A673 (cell line): Measurements from ENCODE around the gene MPHOSPH9. TPM values are rescaled to one million over a fixed set of nuclear protein-coding genes. Genes with fewer than 3 reads are reported as not detected.

Source experiments
- BruUV-seq: library from RNA; stranded (reverse); fragments of 400-500 nt; replicated peaks from 2 replicates; lab custom pipeline; 2021; lab: Mats Ljungman, UMichigan
- CTCF ChIA-PET: fragments of 300-600 bp; sonication (Branson Sonifier 250); formaldehyde crosslinking; loops from one replicate; lab custom pipeline; 2022; ENCODE audit warnings: antibody characterized with exemption; lab: Charles Lee
- POLR2A ChIA-PET: fragments of 300-600 bp; sonication (Branson Sonifier 250); formaldehyde crosslinking; loops from one replicate; lab custom pipeline; 2022; ENCODE audit warnings: antibody characterized with exemption; ENCODE audit not compliant: low non-redundant PET; lab: Charles Lee
- DNase-seq: peaks from one replicate; pipeline ENCODE4 v3.0.0-alpha.2; 2015; ENCODE audit warnings: low spot score
- H3K27ac ChIP-seq: fragments of 200-600 bp; sonication (generic); 2 replicates; pipeline ENCODE4 v1.5.1; 2016; ENCODE audit warnings: mixed run types, low read depth, mild to moderate bottlenecking, mixed read lengths, antibody characterized with exemption, low read length; ENCODE audit not compliant: poor library complexity, severe bottlenecking
- H3K27me3 ChIP-seq: fragments of 200-600 bp; sonication (generic); replicated peaks from 2 replicates; pipeline ENCODE4 v1.6.1; 2017; ENCODE audit warnings: mixed run types, low read depth, mild to moderate bottlenecking, mixed read lengths, antibody characterized with exemption, low read length; ENCODE audit not compliant: insufficient read depth, poor library complexity
- H3K36me3 ChIP-seq: fragments of 200-600 bp; sonication (generic); 2 replicates; pipeline ENCODE4 v1.6.1; 2016; ENCODE audit warnings: mixed run types, mild to moderate bottlenecking, mixed read lengths, antibody characterized with exemption, low read length; ENCODE audit not compliant: insufficient read depth, poor library complexity, severe bottlenecking
- H3K4me1 ChIP-seq: fragments of 200-600 bp; sonication (generic); 2 replicates; pipeline ENCODE4 v1.6.1; 2017; ENCODE audit warnings: mixed run types, mild to moderate bottlenecking, mixed read lengths, antibody characterized with exemption, low read length; ENCODE audit not compliant: insufficient read depth, poor library complexity, severe bottlenecking
- H3K4me3 ChIP-seq: fragments of 200-600 bp; sonication (generic); 2 replicates; pipeline ENCODE4 v1.5.1; 2016; ENCODE audit warnings: low read depth, mixed run types, mild to moderate bottlenecking, mixed read lengths, low read length; ENCODE audit not compliant: poor library complexity, severe bottlenecking
- H3K9me3 ChIP-seq: fragments of 200-600 bp; sonication (generic); 2 replicates; pipeline ENCODE4 v1.6.1; 2016; ENCODE audit warnings: mixed run types, low read depth, mild to moderate bottlenecking, mixed read lengths, antibody characterized with exemption, low read length; ENCODE audit not compliant: poor library complexity, severe bottlenecking
- EZH2 ChIP-seq: fragments of 200-600 bp; sonication (generic); IDR thresholded peaks from 2 replicates; pipeline ENCODE4 v1.6.1; 2017; ENCODE audit warnings: borderline replicate concordance, low read depth, mild to moderate bottlenecking, mixed read lengths, antibody characterized with exemption, low read length; ENCODE audit not compliant: poor library complexity, severe bottlenecking
- intact Hi-C: fragments of 100-400 bp; cut with micrococcal nuclease; formaldehyde crosslinking; loops from one replicate; pipeline ENCODE4 v1.10.0; 2022; ENCODE audit not compliant: unreplicated experiment
- total RNA-seq: library from RNA; stranded (reverse); gene quantifications from 2 replicates; pipeline ENCODE4 v1.2.3, GENCODE V29; 2021
- TF ChIP-seq, protein P1 (sequence below): fragments of 300-800, 200-600 bp; sonication (generic); conservative IDR thresholded peaks from 2 replicates; pipeline ENCODE4 v1.5.1; 2017; ENCODE audit warnings: low read depth, mild to moderate bottlenecking, antibody characterized with exemption, low read length, moderate library complexity, mixed read lengths

MPHOSPH9 gene
- total RNA-seq, 1 experiment from 2014 or later = 80.8 TPM

DNA sequence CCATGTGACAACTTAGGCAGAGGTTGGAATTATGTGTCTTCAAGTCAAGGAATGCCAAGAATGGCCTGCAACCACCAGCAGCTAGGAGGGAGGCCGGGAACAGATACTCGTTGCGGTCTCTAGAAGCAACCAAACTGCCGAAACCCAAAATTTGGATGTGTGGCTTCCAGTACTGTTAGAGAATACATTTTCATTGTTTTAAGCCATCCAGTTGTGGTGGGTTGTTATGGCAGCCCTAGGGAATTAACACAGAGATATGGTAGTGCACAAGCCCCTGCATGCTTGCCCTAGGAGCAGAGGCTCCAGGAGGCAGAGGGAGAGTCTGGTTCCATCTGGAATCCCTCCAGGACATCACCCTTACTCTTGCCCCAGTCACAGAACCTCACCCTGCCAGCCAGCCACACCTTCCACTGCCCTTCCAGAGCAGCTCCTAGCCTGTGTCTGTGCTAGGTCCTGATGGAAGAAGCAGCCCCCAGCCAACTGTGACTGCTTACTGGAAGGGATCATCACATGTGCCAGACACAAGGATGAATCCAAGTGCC lies 101.6 kb downstream of the MPHOSPH9 start:
- H3K27ac ChIP-seq = no peak overlapping the region
- POLR2A ChIA-PET = no interaction called here

DNA sequence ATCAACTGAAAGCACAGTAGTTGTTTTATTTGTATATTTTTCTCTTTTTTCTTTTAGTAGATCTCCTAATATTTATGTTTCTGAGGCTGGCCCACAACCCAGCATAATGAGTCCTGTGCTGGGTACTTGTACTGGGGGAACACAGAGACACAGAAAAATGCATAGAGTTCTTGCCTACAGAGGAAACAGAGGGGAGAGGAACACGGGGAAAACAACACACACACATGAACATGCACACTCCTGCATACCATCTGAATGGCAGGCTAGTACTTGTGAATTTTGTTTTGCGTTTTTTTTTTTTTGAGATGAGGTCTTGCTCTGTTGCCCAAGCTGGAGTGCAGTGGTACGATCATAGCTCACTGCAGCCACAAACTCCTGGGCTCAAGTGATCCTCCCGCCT lies 103.3 kb downstream of the MPHOSPH9 start:
- POLR2A ChIA-PET = no interaction called here

More for the DNA sequence above, 101.6 kb downstream of the MPHOSPH9 start:
- H3K36me3 ChIP-seq = no peaks in the 10 kb centered on the region
- peaks cover 2% of the 10 kb centered on the region for H3K4me1 ChIP-seq
- no peak for TF ChIP-seq EZH2
- TF ChIP-seq, protein P1, sequence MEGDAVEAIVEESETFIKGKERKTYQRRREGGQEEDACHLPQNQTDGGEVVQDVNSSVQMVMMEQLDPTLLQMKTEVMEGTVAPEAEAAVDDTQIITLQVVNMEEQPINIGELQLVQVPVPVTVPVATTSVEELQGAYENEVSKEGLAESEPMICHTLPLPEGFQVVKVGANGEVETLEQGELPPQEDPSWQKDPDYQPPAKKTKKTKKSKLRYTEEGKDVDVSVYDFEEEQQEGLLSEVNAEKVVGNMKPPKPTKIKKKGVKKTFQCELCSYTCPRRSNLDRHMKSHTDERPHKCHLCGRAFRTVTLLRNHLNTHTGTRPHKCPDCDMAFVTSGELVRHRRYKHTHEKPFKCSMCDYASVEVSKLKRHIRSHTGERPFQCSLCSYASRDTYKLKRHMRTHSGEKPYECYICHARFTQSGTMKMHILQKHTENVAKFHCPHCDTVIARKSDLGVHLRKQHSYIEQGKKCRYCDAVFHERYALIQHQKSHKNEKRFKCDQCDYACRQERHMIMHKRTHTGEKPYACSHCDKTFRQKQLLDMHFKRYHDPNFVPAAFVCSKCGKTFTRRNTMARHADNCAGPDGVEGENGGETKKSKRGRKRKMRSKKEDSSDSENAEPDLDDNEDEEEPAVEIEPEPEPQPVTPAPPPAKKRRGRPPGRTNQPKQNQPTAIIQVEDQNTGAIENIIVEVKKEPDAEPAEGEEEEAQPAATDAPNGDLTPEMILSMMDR = no peak
- H3K9me3 ChIP-seq = no peaks in the 10 kb centered on the region
- H3K27me3 ChIP-seq = no peaks in the 10 kb centered on the region
- intact Hi-C loops = no loop called here
- no peak for DNase-seq
- BruUV-seq = no TSS peak
- H3K4me3 ChIP-seq = no peak overlapping the region
- CTCF ChIA-PET = no interaction called here

DNA sequence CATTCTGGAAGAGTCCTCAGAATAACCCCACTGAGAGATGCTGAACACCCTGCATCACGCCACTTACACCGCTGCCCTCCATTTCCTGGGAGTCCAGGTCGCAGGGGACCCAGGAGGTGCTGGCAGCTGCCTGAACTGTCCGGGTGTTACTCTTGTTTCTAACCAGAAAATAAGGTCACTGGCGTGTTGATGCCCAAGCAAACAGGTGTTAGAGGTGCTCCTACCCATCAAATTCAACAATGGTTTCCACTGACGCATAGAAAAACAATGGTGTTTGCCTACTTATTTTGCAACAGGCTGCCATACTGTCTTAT lies 105.8 kb downstream of the MPHOSPH9 start:
- ChIA-PET CTCF (no interaction called here), POLR2A (no interaction called here)
- no TSS peak for BruUV-seq
- no peak overlapping the region for H3K4me3 ChIP-seq
- no peaks in the 10 kb centered on the region for H3K36me3 ChIP-seq
- intact Hi-C loops = no loop called here
- no peak for DNase-seq
- H3K27ac ChIP-seq = no peak overlapping the region
- no peaks in the 10 kb centered on the region for H3K27me3 ChIP-seq
- no peaks in the 10 kb centered on the region for H3K9me3 ChIP-seq
- TF ChIP-seq, protein P1 = no peak
- no peak for TF ChIP-seq EZH2
- peaks cover 5% of the 10 kb centered on the region for H3K4me1 ChIP-seq

More for the DNA sequence above, 103.3 kb downstream of the MPHOSPH9 start:
- DNase-seq = no peak
- CTCF ChIA-PET = no interaction called here
- Histone ChIP-seq H3K36me3 (no peaks in the 10 kb centered on the region), H3K27ac (no peak overlapping the region), H3K9me3 (no peaks in the 10 kb centered on the region), H3K4me3 (no peak overlapping the region), H3K27me3 (no peaks in the 10 kb centered on the region), H3K4me1 (peaks cover 5% of the 10 kb centered on the region)
- TF ChIP-seq, protein P1 = no peak
- TF ChIP-seq EZH2 = no peak
- intact Hi-C loops = no loop called here
- no TSS peak for BruUV-seq
